ENCODE measurements around the gene AGBL4.

The AGBL4 gene

DNA sequence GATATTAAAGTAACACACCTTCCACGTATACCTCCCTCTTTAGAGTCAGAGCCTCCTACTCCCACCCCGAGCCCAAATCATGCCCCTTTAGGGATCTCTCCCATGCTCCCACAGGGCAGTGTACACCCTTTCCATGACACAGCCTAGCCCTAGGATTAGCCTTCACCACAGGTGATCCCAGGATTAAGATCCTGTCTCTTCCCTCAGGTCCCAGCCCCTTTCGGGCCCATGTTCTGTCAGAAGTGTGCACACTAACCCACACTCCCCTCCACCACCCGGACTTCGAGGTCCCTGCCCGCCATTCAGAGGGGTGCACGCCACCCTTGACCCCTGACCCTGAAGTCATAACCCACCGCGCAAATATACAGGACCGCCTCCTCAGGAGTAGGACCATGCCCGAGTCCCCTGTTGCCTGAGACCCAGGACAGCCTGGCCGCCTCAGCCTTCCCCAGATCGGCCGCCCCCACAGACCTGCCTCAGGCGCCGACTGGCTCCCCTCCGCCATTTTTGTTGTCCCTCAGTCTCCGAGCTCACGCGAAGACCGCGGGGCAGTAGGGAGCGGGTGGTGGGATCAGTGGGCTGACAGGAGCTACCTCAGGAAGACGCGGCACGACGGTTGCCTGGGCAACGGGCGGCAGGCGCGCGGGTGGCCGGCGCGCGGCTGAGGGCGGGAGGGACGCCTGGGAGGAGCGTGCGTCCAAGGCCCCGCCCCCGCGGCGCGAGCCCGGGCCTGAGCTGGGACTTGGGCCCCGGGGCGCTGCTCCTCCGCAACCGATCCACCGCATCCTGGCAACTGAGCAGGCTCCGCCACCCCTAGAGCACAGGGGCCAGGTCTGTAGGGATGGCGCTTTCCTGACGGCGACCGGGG, at the start of gene AGBL4:
Gene AGBL4, minus strand, starts transcription at position 663 of the 868 bp plus-strand sequence.
- H3K27me3 ChIP-seq: no peaks in the 10 kb centered on the region
- TF ChIP-seq Cebpa-rat (IDR thresholded peaks at IDR 0.05): no peak
- H4K20me1 ChIP-seq: no peaks in the 10 kb centered on the region
- H3K36me3 ChIP-seq: no peaks in the 10 kb centered on the region
- peaks cover 0 to 3% (median 0%) of the 10 kb centered on the region in 10 experiments; a peak in 1 of 20 replicates for H3K4me1 ChIP-seq
- no peak within 1 kb of the TSS for H3K27ac ChIP-seq
- H3K4me3 ChIP-seq: no peak within 1 kb of the TSS
- H3K9me3 ChIP-seq (replicated peaks in 1 of 11): peaks cover 7 to 16% (median 11%) of the 10 kb centered on the region in 11 experiments; a peak in 19 of 22 replicates
- no peak within 1 kb of the TSS for H3K9ac ChIP-seq
- no peak within 1 kb of the TSS for H3K4me2 ChIP-seq

DNA sequence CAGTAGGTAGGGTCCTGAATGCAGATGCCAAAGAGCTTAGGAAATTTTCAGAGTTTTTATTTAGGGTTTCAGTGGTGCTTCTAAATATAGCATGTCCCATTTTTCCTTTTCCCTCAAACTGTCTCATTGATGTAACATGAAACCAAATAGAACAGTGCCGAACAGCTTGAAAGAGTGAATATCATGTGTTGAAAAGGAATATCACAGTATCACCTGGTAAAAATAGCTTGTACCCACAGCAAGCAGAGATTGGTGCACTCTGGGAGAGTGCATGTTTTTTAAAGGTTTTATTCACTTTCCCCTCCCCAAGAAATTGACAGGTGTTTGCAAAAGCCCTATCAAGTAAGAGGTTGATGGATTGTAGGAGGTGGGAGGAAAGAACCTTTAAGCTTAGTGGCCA, 43.1 kb upstream of the AGBL4 start:
- H3K27ac ChIP-seq: no peak overlapping the region
- no peaks in the 10 kb centered on the region for H3K27me3 ChIP-seq
- no peak overlapping the region for H3K9ac ChIP-seq
- H3K4me3 ChIP-seq: no peak overlapping the region
- no peaks in the 10 kb centered on the region for H4K20me1 ChIP-seq
- TF ChIP-seq Cebpa-rat (IDR thresholded peaks at IDR 0.05): no peak
- H3K4me1 ChIP-seq: no peaks in the 10 kb centered on the region
- no peak overlapping the region for H3K4me2 ChIP-seq
- no peaks in the 10 kb centered on the region for H3K36me3 ChIP-seq
- no peaks in the 10 kb centered on the region for H3K9me3 ChIP-seq (replicated peaks in 1 of 11)

DNA sequence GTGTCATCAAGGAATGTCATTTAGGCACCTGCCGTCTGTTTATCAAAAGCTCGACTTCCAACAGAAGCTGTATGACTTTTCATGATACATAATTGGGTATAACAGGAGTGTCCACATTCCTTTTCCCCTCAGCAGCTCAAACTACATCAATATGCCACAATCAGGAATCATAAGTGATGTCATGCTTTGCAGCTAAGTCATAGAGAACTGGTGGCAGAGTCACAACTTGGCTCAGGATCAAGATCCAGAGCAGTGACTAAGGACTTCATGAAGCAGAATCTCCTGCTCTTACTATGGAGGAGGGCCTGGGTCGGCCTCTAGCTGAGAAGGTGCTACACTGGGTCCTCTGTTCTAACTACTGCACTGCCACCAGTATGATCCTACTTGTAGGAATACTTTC, 36.5 kb upstream of the AGBL4 start:
- no peak for TF ChIP-seq Cebpa-rat (IDR thresholded peaks at IDR 0.05)
- H4K20me1 ChIP-seq: no peaks in the 10 kb centered on the region
- H3K27ac ChIP-seq: no peak overlapping the region

DNA sequence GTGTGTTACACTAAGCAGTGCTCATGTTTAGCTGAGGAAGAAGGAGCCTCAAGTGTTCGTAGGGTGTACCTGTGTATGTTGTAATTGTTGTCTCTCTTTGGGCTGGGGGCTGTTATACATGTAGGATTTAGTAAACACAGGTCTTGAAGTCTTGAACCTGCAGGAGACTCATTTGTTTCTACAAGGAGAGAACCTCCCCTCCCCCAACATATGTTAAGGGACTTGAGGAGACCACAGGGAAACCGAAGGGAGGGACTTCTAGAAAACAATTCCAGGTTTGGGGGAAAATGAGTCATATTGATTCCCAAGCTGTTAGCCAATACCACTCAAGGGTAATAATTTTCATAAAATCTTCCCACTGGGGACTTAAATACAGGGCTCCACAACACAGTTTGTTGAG, 25.0 kb upstream of the AGBL4 start:
- no peak overlapping the region for H3K4me3 ChIP-seq
- no peak overlapping the region for H3K9ac ChIP-seq
- H3K9me3 ChIP-seq (replicated peaks in 1 of 11): peaks cover 12 to 17% (median 14%) of the 10 kb centered on the region in 11 experiments
- H3K4me2 ChIP-seq: no peak overlapping the region
- no peaks in the 10 kb centered on the region; a peak in 1 of 22 replicates for H3K36me3 ChIP-seq
- H3K27ac ChIP-seq: no peak overlapping the region
- TF ChIP-seq Cebpa-rat (IDR thresholded peaks at IDR 0.05): no peak
- no peaks in the 10 kb centered on the region for H3K27me3 ChIP-seq
- peaks cover 0 to 5% (median 0%) of the 10 kb centered on the region in 10 experiments; a peak in 2 of 20 replicates for H3K4me1 ChIP-seq
- no peaks in the 10 kb centered on the region for H4K20me1 ChIP-seq

More for the DNA sequence above, 36.5 kb upstream of the AGBL4 start:
- Histone ChIP-seq H3K36me3 (no peaks in the 10 kb centered on the region), H3K4me1 (no peaks in the 10 kb centered on the region), H3K9ac (no peak overlapping the region), H3K4me3 (no peak overlapping the region), H3K4me2 (no peak overlapping the region), H3K27me3 (no peaks in the 10 kb centered on the region), H3K9me3 (replicated peaks in 1 of 11) (no peaks in the 10 kb centered on the region)

DNA sequence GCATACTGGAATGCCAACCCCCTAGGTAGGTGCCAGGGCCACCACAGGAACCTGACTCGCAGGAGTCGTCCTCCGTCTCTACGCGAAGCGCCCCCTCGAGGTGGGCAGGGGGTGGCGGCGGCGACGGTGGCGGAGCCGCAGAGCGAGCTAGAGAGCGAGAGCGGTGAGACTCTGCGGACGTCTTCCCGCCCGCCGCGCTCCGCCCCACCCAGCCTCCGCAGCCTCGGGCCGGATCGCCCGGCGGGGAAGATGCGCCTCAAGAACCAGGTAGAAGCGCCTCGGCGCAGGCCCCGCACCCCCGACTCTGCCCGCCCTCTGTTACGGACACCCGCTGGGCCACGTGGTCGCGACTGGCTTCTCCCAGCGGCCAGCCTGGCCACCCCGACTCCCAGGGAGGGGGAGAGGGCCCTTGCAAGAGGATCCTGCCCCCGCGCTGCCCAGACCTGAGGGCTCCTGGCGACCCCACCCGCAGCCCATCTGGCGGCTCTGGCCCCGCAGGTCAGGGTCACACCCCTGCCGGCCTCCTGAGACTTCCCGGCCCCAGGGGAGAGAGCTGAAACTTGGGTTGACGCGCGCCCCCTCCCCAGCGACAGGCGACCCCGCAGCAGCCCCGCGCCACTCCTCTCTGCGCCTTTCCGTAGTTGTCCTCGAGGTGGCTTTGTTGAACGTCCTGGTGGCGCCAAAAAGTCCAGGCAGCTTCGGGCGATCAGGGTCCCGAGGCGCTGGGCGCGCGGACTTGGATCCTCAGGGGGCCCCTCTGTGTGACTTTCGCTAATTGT, 24.4 kb upstream of the AGBL4 start:
- H3K27ac ChIP-seq: no peak overlapping the region
- no peak overlapping the region for H3K4me2 ChIP-seq
- H3K9me3 ChIP-seq (replicated peaks in 1 of 11): peaks cover 12 to 17% (median 14%) of the 10 kb centered on the region in 11 experiments
- H3K4me1 ChIP-seq: peaks cover 0 to 5% (median 0%) of the 10 kb centered on the region in 10 experiments; a peak in 2 of 20 replicates
- H3K9ac ChIP-seq: no peak overlapping the region
- H3K36me3 ChIP-seq: no peaks in the 10 kb centered on the region; a peak in 1 of 22 replicates
- TF ChIP-seq Cebpa-rat (IDR thresholded peaks at IDR 0.05): no peak
- H3K4me3 ChIP-seq: no peak overlapping the region
- no peaks in the 10 kb centered on the region for H3K27me3 ChIP-seq
- no peaks in the 10 kb centered on the region for H4K20me1 ChIP-seq

DNA sequence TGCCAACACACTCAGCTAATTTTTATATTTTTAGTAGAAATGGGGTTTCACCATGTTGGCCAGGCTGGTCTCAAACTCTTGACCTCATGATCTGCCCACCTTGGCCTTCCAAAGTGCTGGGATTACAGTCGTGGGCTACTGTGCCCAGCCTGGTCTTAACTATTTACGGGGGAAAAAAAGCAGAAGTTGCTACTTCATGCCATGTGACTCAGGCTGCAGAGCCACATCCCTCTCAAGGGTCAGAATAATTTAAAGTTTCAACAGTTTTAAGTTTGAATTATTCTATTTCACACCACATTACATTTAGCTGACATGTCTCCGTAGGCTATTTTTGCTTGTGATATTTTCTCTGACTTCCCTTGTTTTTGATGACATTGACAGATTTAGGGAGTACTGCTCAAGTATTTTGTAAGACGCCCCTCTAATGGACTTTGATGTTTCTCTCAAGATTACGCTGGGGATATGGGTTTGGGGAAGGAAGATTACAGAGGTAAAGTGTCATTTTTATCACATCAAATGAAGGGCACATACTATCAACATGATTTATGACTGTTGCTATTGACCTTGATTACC, 14.6 kb upstream of the AGBL4 start:
- Histone ChIP-seq H3K9me3 (replicated peaks in 1 of 11) (no peaks in the 10 kb centered on the region), H3K4me3 (no peak overlapping the region), H3K4me2 (peak overlapping the region in 3 of 11 experiments; percentile 27 to 35 (median 27); a peak in 5 of 22 replicates), H4K20me1 (no peaks in the 10 kb centered on the region), H3K9ac (no peak overlapping the region), H3K36me3 (no peaks in the 10 kb centered on the region), H3K27ac (no peak overlapping the region), H3K27me3 (no peaks in the 10 kb centered on the region), H3K4me1 (peaks cover 0 to 23% (median 5%) of the 10 kb centered on the region in 10 experiments; a peak in 11 of 20 replicates)
- TF ChIP-seq Cebpa-rat (IDR thresholded peaks at IDR 0.05): no peak

DNA sequence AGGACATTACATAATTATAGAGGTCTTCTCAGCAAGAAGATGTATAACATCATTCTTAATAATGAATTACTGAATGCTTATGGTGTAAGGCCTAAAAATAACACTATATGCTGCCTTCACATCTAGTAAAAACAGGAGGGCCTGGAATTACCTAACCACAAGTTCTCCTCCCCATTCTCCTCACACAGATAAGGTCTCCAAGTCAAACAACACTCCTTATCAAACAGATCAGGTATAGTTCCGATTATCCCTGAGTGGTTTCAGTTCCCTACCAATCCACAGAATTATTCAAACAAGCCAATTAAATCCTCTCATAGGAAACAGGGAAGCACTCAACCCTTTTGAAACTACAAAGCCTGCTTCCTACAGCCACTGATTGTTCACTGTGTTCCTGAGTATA, 4.0 kb upstream of the AGBL4 start:
- no peak overlapping the region for H3K4me3 ChIP-seq
- no peak for TF ChIP-seq Cebpa-rat (IDR thresholded peaks at IDR 0.05)

DNA sequence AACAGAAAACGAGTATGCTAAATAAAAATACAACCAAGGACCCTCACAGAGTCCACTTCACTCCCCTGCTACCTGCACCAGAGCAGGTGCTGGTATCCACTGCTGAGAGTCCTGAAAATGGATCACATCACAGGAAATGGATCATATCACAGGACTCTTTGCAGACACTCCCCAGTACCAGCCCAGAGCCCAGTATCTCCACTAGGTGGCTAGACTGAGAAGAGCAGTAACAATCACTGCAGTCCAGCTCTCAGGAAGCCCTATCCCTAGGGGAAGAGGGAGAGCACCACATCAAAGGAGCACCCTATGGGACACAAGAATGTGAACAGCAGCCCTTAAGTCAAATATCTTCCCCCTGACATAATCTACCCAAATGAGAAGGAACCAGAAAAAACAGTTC, 28.0 kb downstream of the AGBL4 start:
- Histone ChIP-seq H4K20me1 (no peaks in the 10 kb centered on the region), H3K9ac (no peak overlapping the region), H3K27ac (no peak overlapping the region), H3K4me1 (peaks cover 0 to 14% (median 8%) of the 10 kb centered on the region in 10 experiments; a peak in 11 of 20 replicates), H3K36me3 (no peaks in the 10 kb centered on the region), H3K4me2 (peak overlapping the region in 5 of 11 experiments; percentile 15 to 38 (median 25); a peak in 7 of 22 replicates), H3K4me3 (no peak overlapping the region), H3K27me3 (no peaks in the 10 kb centered on the region), H3K9me3 (replicated peaks in 1 of 11) (peaks cover 0 to 26% (median 19%) of the 10 kb centered on the region in 11 experiments; a peak in 19 of 22 replicates)
- no peak for TF ChIP-seq Cebpa-rat (IDR thresholded peaks at IDR 0.05)

More for the DNA sequence above, 4.0 kb upstream of the AGBL4 start:
- no peak overlapping the region for H3K27ac ChIP-seq
- H3K9me3 ChIP-seq (replicated peaks in 1 of 11): peaks cover 7 to 16% (median 11%) of the 10 kb centered on the region in 11 experiments; a peak in 19 of 22 replicates
- H3K36me3 ChIP-seq: no peaks in the 10 kb centered on the region
- no peak overlapping the region for H3K4me2 ChIP-seq
- peaks cover 0 to 3% (median 0%) of the 10 kb centered on the region in 10 experiments; a peak in 1 of 20 replicates for H3K4me1 ChIP-seq
- no peak overlapping the region for H3K9ac ChIP-seq
- H3K27me3 ChIP-seq: no peaks in the 10 kb centered on the region
- no peaks in the 10 kb centered on the region for H4K20me1 ChIP-seq

DNA sequence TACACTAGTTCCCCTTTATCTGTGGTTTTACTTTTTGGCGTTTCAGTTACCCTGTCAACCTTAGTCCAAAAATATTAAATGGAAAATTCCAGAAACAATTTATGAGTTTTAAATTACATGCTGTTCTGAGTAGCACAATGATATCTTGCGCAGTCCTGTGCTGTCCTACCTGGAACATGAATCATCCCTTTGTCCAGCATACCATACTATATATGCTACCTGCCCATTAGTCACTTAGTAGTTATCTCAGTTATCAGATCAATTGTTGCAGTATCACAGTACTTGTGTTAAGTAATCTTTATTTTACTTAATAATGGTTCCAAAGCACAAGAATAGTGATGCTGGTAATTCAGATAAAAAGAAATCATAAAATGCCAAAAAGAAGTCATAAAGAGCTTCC, 52.7 kb downstream of the AGBL4 start:
- Histone ChIP-seq H3K27ac (no peak overlapping the region), H3K4me2 (no peak overlapping the region), H4K20me1 (no peaks in the 10 kb centered on the region), H3K9me3 (replicated peaks in 1 of 11) (no peaks in the 10 kb centered on the region), H3K4me3 (no peak overlapping the region), H3K4me1 (no peaks in the 10 kb centered on the region), H3K27me3 (no peaks in the 10 kb centered on the region), H3K36me3 (no peaks in the 10 kb centered on the region), H3K9ac (no peak overlapping the region)
- TF ChIP-seq Cebpa-rat (IDR thresholded peaks at IDR 0.05): no peak

Data from BLaER1 treated with 17β-estradiol and CSF1 and Interleukin-3, amounts not matched to agents 10 nM and 100 nM (cell line).